ENCODE measurements around the gene CNPPD1. TPM values are rescaled to one million over a fixed set of nuclear protein-coding genes. Genes with fewer than 3 reads are reported as not detected.

Gene CNPPD1
- total RNA-seq, 1 donor from 2014 or later = 43.1 TPM

DNA sequence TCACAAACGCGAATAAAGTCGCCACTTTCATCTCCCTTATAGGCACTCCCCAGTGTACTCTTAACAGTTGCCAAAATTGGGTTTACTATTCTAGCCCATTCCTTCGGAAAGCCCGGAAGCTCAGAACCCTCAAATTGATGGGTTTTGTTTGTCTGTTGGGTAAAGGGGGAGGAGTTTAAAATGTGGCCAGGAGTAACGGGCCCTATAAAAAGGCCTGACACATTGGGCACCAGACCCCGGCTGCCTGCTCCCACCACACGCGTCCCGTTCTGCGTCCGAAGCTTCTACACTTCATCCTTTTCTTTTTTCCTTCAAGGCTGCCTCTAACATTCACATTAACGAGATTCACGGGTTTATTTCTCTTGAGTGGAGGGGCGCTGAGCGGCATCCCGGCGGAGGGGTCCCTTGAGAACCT, 16.9 kb downstream of the CNPPD1 start:
- Mint-ChIP-seq H3K27me3 (ENCODE audit: low read depth) (no peaks in the 10 kb centered on the region), H3K9me3 (ENCODE audit: low read depth) (no peaks in the 10 kb centered on the region), H3K36me3 (ENCODE audit: low read depth) (peaks cover 5% of the 10 kb centered on the region), H3K4me3 (ENCODE audit: unreplicated experiment) (peak overlapping the region; percentile 79), H3K4me1 (ENCODE audit: low read depth) (peaks cover 29% of the 10 kb centered on the region), H3K27ac (ENCODE audit: unreplicated experiment) (peak overlapping the region; percentile 96)
- DNase-seq (ENCODE audit: low spot score) = no peak
- TF ChIP-seq, protein P1, sequence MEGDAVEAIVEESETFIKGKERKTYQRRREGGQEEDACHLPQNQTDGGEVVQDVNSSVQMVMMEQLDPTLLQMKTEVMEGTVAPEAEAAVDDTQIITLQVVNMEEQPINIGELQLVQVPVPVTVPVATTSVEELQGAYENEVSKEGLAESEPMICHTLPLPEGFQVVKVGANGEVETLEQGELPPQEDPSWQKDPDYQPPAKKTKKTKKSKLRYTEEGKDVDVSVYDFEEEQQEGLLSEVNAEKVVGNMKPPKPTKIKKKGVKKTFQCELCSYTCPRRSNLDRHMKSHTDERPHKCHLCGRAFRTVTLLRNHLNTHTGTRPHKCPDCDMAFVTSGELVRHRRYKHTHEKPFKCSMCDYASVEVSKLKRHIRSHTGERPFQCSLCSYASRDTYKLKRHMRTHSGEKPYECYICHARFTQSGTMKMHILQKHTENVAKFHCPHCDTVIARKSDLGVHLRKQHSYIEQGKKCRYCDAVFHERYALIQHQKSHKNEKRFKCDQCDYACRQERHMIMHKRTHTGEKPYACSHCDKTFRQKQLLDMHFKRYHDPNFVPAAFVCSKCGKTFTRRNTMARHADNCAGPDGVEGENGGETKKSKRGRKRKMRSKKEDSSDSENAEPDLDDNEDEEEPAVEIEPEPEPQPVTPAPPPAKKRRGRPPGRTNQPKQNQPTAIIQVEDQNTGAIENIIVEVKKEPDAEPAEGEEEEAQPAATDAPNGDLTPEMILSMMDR (IDR thresholded peaks at IDR 0.05) = no peak

- TF ChIP-seq, protein P1 (IDR thresholded peaks at IDR 0.05) = no peak
- Mint-ChIP-seq H3K4me1 (ENCODE audit: low read depth) (peaks cover 29% of the 10 kb centered on the region), H3K27ac (ENCODE audit: unreplicated experiment) (peak overlapping the region; percentile 15), H3K36me3 (ENCODE audit: low read depth) (peaks cover 5% of the 10 kb centered on the region), H3K4me3 (ENCODE audit: unreplicated experiment) (no peak overlapping the region), H3K9me3 (ENCODE audit: low read depth) (no peaks in the 10 kb centered on the region), H3K27me3 (ENCODE audit: low read depth) (no peaks in the 10 kb centered on the region)
- no peak for DNase-seq (ENCODE audit: low spot score)
Observed at GRCh38 chr2:219158586-219158985, 18.1 kb downstream of the CNPPD1 start.

DNA sequence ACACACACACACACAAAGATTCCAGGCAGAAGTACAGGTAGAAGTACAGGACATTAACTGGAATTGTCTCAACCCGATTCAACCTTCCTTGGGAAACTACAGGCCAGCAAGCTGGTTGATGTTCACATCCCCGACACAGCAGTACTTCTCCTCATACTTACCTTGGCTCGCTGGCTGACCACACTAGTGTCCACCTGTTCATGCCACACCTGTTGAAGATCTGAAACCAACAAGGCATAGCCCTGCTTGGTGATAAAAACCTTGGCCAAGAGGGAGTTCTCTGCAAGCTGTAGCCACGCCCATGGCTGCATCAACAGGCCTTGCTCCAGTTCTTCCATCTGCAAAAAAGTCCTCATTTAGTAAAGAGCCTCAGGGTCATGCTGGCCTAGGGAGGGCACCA, 18.7 kb downstream of the CNPPD1 start:
- Mint-ChIP-seq H3K4me1 (ENCODE audit: low read depth) (peaks cover 29% of the 10 kb centered on the region), H3K27me3 (ENCODE audit: low read depth) (no peaks in the 10 kb centered on the region), H3K36me3 (ENCODE audit: low read depth) (peaks cover 5% of the 10 kb centered on the region), H3K27ac (ENCODE audit: unreplicated experiment) (no peak overlapping the region), H3K4me3 (ENCODE audit: unreplicated experiment) (no peak overlapping the region), H3K9me3 (ENCODE audit: low read depth) (no peaks in the 10 kb centered on the region)
- no peak for DNase-seq (ENCODE audit: low spot score)
- TF ChIP-seq, protein P1 (IDR thresholded peaks at IDR 0.05) = no peak

GRCh38 chr2:219157396-219157795, 19.3 kb downstream of the CNPPD1 start:
- TF ChIP-seq, protein P1 (IDR thresholded peaks at IDR 0.05) = no peak
- no peak for DNase-seq (ENCODE audit: low spot score)
- H3K4me3 Mint-ChIP-seq (ENCODE audit: unreplicated experiment) = no peak overlapping the region
- peaks cover 5% of the 10 kb centered on the region for H3K36me3 Mint-ChIP-seq (ENCODE audit: low read depth)
- no peak overlapping the region for H3K27ac Mint-ChIP-seq (ENCODE audit: unreplicated experiment)
- H3K9me3 Mint-ChIP-seq (ENCODE audit: low read depth) = no peaks in the 10 kb centered on the region
- no peaks in the 10 kb centered on the region for H3K27me3 Mint-ChIP-seq (ENCODE audit: low read depth)
- peaks cover 29% of the 10 kb centered on the region for H3K4me1 Mint-ChIP-seq (ENCODE audit: low read depth)

GRCh38 chr2:219155054-219155644, 21.6 kb downstream of the CNPPD1 start:
- no peak overlapping the region for H3K4me3 Mint-ChIP-seq (ENCODE audit: unreplicated experiment)
- peaks cover 8% of the 10 kb centered on the region for H3K36me3 Mint-ChIP-seq (ENCODE audit: low read depth)
- no peak for DNase-seq (ENCODE audit: low spot score)
- no peak overlapping the region for H3K27ac Mint-ChIP-seq (ENCODE audit: unreplicated experiment)
- H3K27me3 Mint-ChIP-seq (ENCODE audit: low read depth) = no peaks in the 10 kb centered on the region
- peaks cover 20% of the 10 kb centered on the region for H3K4me1 Mint-ChIP-seq (ENCODE audit: low read depth)
- TF ChIP-seq, protein P1 (IDR thresholded peaks at IDR 0.05) = peak; percentile 89
- no peaks in the 10 kb centered on the region for H3K9me3 Mint-ChIP-seq (ENCODE audit: low read depth)
